Endothelial cell of umbilical vein (primary cell): ENCODE measurements around the gene MYZAP.

Source experiments
- EZH2 ChIP-seq: IDR thresholded peaks from 2 replicates; pipeline ENCODE4 v1.6.1; 2012; ENCODE audit warnings: borderline replicate concordance, low read depth, mild to moderate bottlenecking, moderate library complexity, low read length, inconsistent platforms; ENCODE audit not compliant: severe bottlenecking
- FOS ChIP-seq: IDR thresholded peaks from 2 replicates; pipeline ENCODE4 v1.6.1; 2011; ENCODE audit warnings: mild to moderate bottlenecking, low read length, moderate library complexity, borderline replicate concordance; ENCODE audit not compliant: insufficient read depth
- JUN ChIP-seq: IDR thresholded peaks from 2 replicates; pipeline ENCODE4 v1.6.1; 2011; ENCODE audit warnings: borderline replicate concordance, low read depth; ENCODE audit not compliant: insufficient read length, insufficient read depth
- MYC ChIP-seq: IDR thresholded peaks from one replicate; pipeline ENCODE4 v1.6.1; 2011; ENCODE audit warnings: mild to moderate bottlenecking, low read depth, low read length
- POLR2A ChIP-seq: IDR thresholded peaks from 2 replicates; pipeline ENCODE4 v1.6.1; 2012; ENCODE audit warnings: low read depth, mild to moderate bottlenecking, control low read depth, low read length
- TF ChIP-seq, protein P1 (sequence below), 2 donors: IDR thresholded peaks; 1 replicate in 1 of 2; 2 replicates in 1 of 2; pipeline ENCODE4 v1.5.1; 2011; ENCODE audit warnings: low read length in 2 of 2, mild to moderate bottlenecking in 2 of 2, moderate library complexity in 2 of 2, control low read depth in 1 of 2, inconsistent platforms in 1 of 2, low read depth in 1 of 2; ENCODE audit not compliant: insufficient read depth in 1 of 2; ENCODE audit errors: extremely low read depth in 1 of 2

DNA sequence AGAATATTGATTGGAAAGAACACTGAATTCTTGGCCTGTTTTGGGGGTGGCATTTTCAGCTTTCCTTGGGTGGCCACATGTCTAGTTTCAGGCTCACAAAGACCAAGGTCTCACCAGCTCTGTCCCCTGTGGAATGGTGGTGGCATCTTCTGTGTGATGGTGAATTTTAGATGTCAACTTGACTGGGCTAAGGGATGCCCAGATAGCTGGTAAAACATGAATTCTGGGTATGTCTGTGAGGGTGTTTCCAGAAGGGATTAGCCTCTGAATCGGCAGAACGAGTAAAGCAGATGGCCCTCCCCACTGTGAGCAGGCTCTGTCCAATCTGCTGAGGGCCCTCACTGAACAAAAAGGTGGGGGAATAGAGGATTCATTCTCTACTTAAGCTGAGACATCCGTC, 34.4 kb upstream of the MYZAP start:
- TF ChIP-seq, protein P1, sequence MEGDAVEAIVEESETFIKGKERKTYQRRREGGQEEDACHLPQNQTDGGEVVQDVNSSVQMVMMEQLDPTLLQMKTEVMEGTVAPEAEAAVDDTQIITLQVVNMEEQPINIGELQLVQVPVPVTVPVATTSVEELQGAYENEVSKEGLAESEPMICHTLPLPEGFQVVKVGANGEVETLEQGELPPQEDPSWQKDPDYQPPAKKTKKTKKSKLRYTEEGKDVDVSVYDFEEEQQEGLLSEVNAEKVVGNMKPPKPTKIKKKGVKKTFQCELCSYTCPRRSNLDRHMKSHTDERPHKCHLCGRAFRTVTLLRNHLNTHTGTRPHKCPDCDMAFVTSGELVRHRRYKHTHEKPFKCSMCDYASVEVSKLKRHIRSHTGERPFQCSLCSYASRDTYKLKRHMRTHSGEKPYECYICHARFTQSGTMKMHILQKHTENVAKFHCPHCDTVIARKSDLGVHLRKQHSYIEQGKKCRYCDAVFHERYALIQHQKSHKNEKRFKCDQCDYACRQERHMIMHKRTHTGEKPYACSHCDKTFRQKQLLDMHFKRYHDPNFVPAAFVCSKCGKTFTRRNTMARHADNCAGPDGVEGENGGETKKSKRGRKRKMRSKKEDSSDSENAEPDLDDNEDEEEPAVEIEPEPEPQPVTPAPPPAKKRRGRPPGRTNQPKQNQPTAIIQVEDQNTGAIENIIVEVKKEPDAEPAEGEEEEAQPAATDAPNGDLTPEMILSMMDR (IDR thresholded peaks at IDR 0.05; ENCODE audit: extremely low read depth in 1 of 2, insufficient read depth in 1 of 2, low read depth in 1 of 2, low read length in 2 of 2), result no peak
- TF ChIP-seq EZH2 (no peak), POLR2A (no peak), MYC (no peak), JUN (no peak), FOS (no peak)
